Vagina (tissue), 2 donors: Measurements from ENCODE around the gene RBPJ.

Experiments used
- POLR2A ChIP-seq, 2 donors: fragments of 450-650 bp; IDR thresholded peaks; one replicate each; pipeline ENCODE4 v1.6.1; 2017; ENCODE audit warnings: antibody characterized with exemption in 2 of 2, mild to moderate bottlenecking in 2 of 2, moderate library complexity in 2 of 2
- POLR2AphosphoS5 ChIP-seq, 2 donors: sonication (generic); formaldehyde crosslinking; IDR thresholded peaks; one replicate each; pipeline ENCODE4 v1.9.0; 2017; ENCODE audit warnings: antibody characterized with exemption in 2 of 2, mild to moderate bottlenecking in 2 of 2, low read depth in 1 of 2; ENCODE audit not compliant: insufficient read depth in 1 of 2
- TF ChIP-seq, protein P1 (sequence below), 3 experiments: fragments of 450-650 bp in 2 of 3; fragments of 200-600 bp in 1 of 3; sonication (generic) in 1 of 3; IDR thresholded peaks; one replicate each; pipeline ENCODE4 v1.5.1; 2017 to 2019; ENCODE audit warnings: antibody characterized with exemption in 3 of 3, mild to moderate bottlenecking in 2 of 3, moderate library complexity in 2 of 3

DNA sequence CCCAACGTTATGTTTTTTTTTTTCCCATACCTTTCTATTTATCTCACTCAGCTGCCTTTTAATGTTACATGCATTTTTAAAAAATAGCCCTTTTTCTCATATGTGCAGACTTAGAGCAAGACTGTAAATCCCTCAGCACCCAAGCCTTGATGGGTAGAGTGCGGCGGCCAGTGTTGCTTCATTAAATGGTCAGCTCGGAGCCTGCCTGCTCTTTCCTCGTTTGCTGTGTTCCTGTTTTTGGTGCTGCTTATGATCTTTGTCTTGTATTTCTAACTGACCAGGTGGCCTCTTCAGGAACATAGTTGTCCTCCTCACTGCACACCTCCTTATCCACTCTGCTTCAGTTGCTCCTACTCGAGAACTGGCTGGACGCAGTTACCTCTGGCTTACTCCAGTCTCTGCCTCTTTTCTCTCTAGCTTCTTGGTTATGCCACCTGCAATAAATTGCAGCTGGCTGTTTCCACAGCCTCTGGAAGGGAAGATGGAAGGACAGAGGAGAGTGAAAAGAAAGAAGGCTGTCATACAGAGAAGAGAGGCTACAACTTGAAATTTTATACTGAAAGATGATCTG, 10.7 kb downstream of the RBPJ start:
- TF ChIP-seq, protein P1, sequence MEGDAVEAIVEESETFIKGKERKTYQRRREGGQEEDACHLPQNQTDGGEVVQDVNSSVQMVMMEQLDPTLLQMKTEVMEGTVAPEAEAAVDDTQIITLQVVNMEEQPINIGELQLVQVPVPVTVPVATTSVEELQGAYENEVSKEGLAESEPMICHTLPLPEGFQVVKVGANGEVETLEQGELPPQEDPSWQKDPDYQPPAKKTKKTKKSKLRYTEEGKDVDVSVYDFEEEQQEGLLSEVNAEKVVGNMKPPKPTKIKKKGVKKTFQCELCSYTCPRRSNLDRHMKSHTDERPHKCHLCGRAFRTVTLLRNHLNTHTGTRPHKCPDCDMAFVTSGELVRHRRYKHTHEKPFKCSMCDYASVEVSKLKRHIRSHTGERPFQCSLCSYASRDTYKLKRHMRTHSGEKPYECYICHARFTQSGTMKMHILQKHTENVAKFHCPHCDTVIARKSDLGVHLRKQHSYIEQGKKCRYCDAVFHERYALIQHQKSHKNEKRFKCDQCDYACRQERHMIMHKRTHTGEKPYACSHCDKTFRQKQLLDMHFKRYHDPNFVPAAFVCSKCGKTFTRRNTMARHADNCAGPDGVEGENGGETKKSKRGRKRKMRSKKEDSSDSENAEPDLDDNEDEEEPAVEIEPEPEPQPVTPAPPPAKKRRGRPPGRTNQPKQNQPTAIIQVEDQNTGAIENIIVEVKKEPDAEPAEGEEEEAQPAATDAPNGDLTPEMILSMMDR (IDR thresholded peaks at IDR 0.05) = no peak
- TF ChIP-seq POLR2AphosphoS5 (IDR thresholded peaks at IDR 0.05; ENCODE audit: insufficient read depth in 1 of 2, low read depth in 1 of 2) (no peak), POLR2A (IDR thresholded peaks at IDR 0.05) (no peak)
